Lower leg skin (tissue), 3 donors: Measurements from ENCODE around the gene TUSC2.

Experiments used
- POLR2A ChIP-seq, 2 donors: fragments of 450-650 bp; IDR thresholded peaks; one replicate each; pipeline ENCODE4 v1.6.1; 2016 to 2017; ENCODE audit warnings: antibody characterized with exemption in 2 of 2, mild to moderate bottlenecking in 1 of 2, moderate library complexity in 1 of 2
- TF ChIP-seq, protein P1 (sequence below), 3 donors: fragments of 450-650 bp; IDR thresholded peaks; one replicate each; pipeline ENCODE4 v1.5.1; 2016; ENCODE audit warnings: antibody characterized with exemption in 3 of 3, mild to moderate bottlenecking in 3 of 3, moderate library complexity in 2 of 3

- TF ChIP-seq, protein P1, sequence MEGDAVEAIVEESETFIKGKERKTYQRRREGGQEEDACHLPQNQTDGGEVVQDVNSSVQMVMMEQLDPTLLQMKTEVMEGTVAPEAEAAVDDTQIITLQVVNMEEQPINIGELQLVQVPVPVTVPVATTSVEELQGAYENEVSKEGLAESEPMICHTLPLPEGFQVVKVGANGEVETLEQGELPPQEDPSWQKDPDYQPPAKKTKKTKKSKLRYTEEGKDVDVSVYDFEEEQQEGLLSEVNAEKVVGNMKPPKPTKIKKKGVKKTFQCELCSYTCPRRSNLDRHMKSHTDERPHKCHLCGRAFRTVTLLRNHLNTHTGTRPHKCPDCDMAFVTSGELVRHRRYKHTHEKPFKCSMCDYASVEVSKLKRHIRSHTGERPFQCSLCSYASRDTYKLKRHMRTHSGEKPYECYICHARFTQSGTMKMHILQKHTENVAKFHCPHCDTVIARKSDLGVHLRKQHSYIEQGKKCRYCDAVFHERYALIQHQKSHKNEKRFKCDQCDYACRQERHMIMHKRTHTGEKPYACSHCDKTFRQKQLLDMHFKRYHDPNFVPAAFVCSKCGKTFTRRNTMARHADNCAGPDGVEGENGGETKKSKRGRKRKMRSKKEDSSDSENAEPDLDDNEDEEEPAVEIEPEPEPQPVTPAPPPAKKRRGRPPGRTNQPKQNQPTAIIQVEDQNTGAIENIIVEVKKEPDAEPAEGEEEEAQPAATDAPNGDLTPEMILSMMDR (IDR thresholded peaks at IDR 0.05), result no peak
- TF ChIP-seq POLR2A (IDR thresholded peaks at IDR 0.05), result no peak
Measured at GRCh38 chr3:50276762-50277101, 51.3 kb downstream of the TUSC2 start.
